Activated naive CD8-positive, alpha-beta T cell (primary cell): ENCODE data around the gene HSF4.

ENCODE experiments used
- H3K27ac Mint-ChIP-seq: one replicate; pipeline ENCODE4 v1.8.0; 2021; ENCODE audit warnings: mixed read lengths
- H3K27me3 Mint-ChIP-seq: one replicate; pipeline ENCODE4 v1.8.0; 2021; ENCODE audit warnings: mixed read lengths
- H3K36me3 Mint-ChIP-seq: one replicate; pipeline ENCODE4 v1.8.0; 2021; ENCODE audit warnings: mixed read lengths
- H3K4me1 Mint-ChIP-seq: one replicate; pipeline ENCODE4 v1.8.0; 2021; ENCODE audit warnings: low read depth, mixed read lengths
- H3K4me3 Mint-ChIP-seq: one replicate; pipeline ENCODE4 v1.8.0; 2021; ENCODE audit warnings: mild to moderate bottlenecking, mixed read lengths
- H3K9me3 Mint-ChIP-seq: one replicate; pipeline ENCODE4 v1.8.0; 2021; ENCODE audit warnings: low read depth, mixed read lengths

The HSF4 gene

DNA sequence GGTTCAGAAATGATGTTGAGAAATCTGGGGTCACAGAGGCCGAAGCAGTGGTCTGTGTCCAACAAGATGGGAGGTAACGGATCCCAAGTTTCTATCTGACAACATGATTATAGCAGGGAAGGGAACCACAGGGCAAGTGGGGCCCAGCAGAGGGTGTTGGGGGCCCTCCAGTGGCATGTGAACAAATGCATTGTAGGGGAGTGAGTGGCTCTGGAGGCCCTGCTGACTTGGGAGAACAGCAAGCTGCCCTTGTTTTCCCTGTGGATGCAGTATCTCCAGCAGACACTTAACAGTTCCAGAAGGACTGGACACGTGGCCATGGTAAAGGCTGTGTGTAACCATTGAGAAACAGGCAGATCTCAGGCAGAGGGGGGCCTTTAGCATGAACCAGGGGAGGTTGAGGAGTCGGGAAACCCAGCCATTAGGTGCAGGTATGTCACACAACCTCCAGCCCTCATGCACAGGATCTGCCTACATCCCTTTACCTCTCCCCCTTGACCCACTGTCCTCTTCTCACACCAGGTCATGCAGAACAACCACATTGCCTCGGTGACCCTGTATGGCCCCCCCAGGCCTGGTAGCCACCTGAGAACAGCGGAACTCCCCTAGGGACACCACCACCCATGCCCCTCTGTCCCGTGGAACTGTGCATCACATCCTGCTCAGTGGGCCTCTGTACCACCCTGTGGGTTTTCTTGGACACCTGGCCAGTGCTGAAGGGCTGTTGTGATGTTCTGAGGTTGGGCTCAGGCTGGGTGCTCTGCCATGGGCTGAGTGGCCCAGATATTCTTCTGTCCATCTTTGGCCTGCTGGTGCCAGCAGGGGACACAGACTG is 17.8 kb upstream of the HSF4 start:
- peaks cover 2% of the 10 kb centered on the region for H3K4me1 Mint-ChIP-seq
- H3K4me3 Mint-ChIP-seq, result no peak overlapping the region
- H3K9me3 Mint-ChIP-seq, result no peaks in the 10 kb centered on the region
- H3K27ac Mint-ChIP-seq, result no peak overlapping the region
- peaks cover 23% of the 10 kb centered on the region for H3K36me3 Mint-ChIP-seq
- H3K27me3 Mint-ChIP-seq, result peaks cover 3% of the 10 kb centered on the region

GRCh38 chr16:67147437-67148140 is 17.0 kb upstream of the HSF4 start:
- H3K4me3 Mint-ChIP-seq, result no peak overlapping the region
- peaks cover 3% of the 10 kb centered on the region for H3K27me3 Mint-ChIP-seq
- no peak overlapping the region for H3K27ac Mint-ChIP-seq
- no peaks in the 10 kb centered on the region for H3K9me3 Mint-ChIP-seq
- H3K4me1 Mint-ChIP-seq, result peaks cover 3% of the 10 kb centered on the region
- H3K36me3 Mint-ChIP-seq, result peaks cover 23% of the 10 kb centered on the region

DNA sequence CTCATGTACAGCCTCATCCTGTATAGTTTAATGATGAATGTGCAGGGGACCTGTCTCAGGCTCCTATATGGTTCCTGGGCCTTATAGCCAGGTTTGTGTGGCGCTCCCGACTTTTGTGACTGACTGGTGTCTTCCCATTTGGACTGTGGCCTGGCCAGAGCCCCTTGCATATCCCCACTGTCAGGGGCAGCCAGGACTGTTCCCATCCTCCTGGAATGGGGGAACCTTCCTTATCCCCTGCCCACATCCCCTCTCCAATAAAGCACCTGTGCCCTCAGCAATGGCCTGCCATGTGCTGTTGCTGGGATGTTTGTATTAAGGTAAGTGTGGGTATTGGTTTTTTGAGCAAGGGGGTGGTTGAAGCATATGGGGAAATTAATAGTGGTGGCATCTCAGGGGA is 16.3 kb upstream of the HSF4 start:
- peaks cover 3% of the 10 kb centered on the region for H3K27me3 Mint-ChIP-seq
- H3K4me1 Mint-ChIP-seq, result peaks cover 7% of the 10 kb centered on the region
- no peak overlapping the region for H3K27ac Mint-ChIP-seq
- no peaks in the 10 kb centered on the region for H3K9me3 Mint-ChIP-seq
- H3K36me3 Mint-ChIP-seq, result peaks cover 20% of the 10 kb centered on the region
- H3K4me3 Mint-ChIP-seq, result no peak overlapping the region

DNA sequence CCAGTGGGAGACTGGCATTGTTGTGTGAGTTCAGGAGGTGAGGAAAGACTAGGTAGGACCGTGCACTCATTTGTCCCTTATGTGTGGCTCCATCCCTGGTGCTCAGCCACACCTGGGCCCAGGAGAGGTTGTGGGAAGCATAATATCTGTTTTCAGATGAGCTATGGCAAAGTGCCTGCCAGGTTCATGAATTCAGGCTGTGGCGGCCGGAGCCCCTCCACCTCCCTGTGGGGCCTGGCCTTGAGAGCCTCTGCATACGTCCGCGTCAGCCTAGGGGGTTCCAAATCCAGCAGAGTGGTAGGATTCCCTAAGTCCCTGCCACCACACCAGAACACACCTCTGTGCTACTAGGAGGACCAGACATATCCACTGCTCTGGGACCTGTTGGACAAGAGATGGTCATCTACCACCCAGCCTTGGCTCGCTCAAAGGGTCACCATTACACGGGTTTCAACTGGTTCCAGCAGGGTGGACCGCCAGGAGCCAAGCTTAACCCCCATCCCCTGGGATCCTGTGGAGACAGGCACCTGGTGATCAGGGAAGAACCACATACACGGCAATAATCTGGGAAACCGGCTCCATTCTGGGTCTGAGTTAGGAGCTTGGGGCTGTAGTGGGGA is 15.8 kb upstream of the HSF4 start:
- H3K4me3 Mint-ChIP-seq, result peak overlapping the region; percentile 44
- H3K27me3 Mint-ChIP-seq, result peaks cover 3% of the 10 kb centered on the region
- H3K36me3 Mint-ChIP-seq, result peaks cover 18% of the 10 kb centered on the region
- H3K9me3 Mint-ChIP-seq, result no peaks in the 10 kb centered on the region
- H3K27ac Mint-ChIP-seq, result no peak overlapping the region
- peaks cover 7% of the 10 kb centered on the region for H3K4me1 Mint-ChIP-seq

DNA sequence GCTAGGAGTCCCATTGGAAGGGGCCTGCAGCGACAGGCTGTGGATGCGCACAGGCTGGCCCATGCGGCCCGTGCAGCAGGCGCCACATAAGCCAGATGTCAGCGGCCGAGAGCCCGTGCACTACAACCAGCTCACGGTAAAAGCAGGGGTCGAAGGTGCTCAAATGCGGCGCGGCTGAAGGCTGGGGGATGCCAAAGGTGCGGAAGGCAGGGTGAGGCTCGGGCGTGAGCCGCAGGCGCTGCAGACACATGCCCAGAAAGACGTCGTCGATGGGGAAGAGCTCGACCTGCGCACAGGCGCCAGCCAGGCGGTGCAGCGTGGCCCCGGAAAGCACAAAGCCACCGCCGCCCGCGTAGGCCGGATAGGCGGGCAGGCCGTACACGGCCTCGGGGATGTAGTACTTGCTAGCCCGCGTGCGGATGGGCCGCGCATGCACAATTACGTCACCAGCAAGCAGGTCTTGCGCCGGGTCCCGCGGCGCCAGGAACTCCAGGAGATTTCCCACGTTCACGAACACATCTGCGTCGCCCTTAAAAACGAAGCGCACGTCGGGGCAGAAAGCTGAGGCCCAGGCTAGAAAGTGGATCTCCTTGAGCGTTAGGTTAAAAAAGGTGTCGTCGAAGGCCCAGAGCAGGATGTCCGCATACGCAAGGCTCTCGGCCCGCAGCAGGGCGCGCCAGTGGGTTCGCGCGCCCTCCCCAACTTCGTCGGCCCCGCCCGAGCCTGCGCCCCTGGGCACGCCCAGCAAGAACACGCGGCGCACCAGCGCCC is 15.1 kb upstream of the HSF4 start:
- H3K4me3 Mint-ChIP-seq, result peak overlapping the region; percentile 44
- H3K4me1 Mint-ChIP-seq, result peaks cover 7% of the 10 kb centered on the region
- no peaks in the 10 kb centered on the region for H3K9me3 Mint-ChIP-seq
- H3K27ac Mint-ChIP-seq, result no peak overlapping the region
- peaks cover 15% of the 10 kb centered on the region for H3K36me3 Mint-ChIP-seq
- peaks cover 3% of the 10 kb centered on the region for H3K27me3 Mint-ChIP-seq

- Mint-ChIP-seq H3K36me3 (peaks cover 12% of the 10 kb centered on the region), H3K27ac (no peak overlapping the region), H3K4me1 (peaks cover 8% of the 10 kb centered on the region), H3K4me3 (no peak overlapping the region), H3K27me3 (peaks cover 3% of the 10 kb centered on the region), H3K9me3 (no peaks in the 10 kb centered on the region)
These were observed 14.3 kb upstream of the HSF4 start for GRCh38 chr16:67150047-67150832.

DNA sequence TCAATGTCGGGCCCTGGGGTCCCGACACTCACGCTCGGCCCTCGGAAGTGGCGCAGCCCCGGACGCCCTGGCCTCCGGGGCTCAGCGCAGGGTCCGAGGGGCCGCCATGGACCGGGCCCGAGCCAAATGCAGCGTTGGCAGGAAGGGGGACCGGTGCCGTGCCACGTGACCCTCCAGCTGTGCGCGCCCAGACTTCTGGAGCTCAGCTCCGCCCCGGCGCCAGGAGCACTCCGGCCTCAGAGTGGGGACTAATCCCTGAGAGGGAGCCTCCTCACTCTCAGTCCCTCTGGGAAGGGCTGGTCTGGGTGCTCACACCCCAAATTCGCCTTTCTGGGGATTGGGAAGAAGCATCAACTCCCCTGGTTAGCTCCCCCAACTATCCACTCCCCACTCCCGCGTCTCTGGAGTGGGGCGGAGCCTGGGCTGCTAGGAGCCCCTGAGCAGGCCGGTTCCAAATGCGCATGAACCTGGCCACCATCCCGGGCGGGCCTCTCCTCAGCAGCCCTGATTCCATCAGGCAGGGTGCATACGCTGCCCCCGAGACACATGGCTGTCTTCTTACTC is 13.6 kb upstream of the HSF4 start, which contains the start of gene B3GNT9:
Gene B3GNT9, minus strand, starts transcription at position 166 of the 564 bp plus-strand sequence. CDS start 513 bp downstream, outside the sequence.
- H3K4me1 Mint-ChIP-seq, result peaks cover 11% of the 10 kb centered on the region
- peak within 1 kb of the TSS; percentile 79 for H3K4me3 Mint-ChIP-seq
- H3K36me3 Mint-ChIP-seq, result peaks cover 10% of the 10 kb centered on the region
- no peak within 1 kb of the TSS for H3K27ac Mint-ChIP-seq
- H3K9me3 Mint-ChIP-seq, result no peaks in the 10 kb centered on the region
- H3K27me3 Mint-ChIP-seq, result peaks cover 3% of the 10 kb centered on the region

GRCh38 chr16:67151431-67152097 is 13.0 kb upstream of the HSF4 start:
- Mint-ChIP-seq H3K27ac (no peak overlapping the region), H3K9me3 (no peaks in the 10 kb centered on the region), H3K27me3 (peaks cover 3% of the 10 kb centered on the region), H3K36me3 (peaks cover 4% of the 10 kb centered on the region), H3K4me1 (peaks cover 17% of the 10 kb centered on the region), H3K4me3 (peak overlapping the region; percentile 79)

DNA sequence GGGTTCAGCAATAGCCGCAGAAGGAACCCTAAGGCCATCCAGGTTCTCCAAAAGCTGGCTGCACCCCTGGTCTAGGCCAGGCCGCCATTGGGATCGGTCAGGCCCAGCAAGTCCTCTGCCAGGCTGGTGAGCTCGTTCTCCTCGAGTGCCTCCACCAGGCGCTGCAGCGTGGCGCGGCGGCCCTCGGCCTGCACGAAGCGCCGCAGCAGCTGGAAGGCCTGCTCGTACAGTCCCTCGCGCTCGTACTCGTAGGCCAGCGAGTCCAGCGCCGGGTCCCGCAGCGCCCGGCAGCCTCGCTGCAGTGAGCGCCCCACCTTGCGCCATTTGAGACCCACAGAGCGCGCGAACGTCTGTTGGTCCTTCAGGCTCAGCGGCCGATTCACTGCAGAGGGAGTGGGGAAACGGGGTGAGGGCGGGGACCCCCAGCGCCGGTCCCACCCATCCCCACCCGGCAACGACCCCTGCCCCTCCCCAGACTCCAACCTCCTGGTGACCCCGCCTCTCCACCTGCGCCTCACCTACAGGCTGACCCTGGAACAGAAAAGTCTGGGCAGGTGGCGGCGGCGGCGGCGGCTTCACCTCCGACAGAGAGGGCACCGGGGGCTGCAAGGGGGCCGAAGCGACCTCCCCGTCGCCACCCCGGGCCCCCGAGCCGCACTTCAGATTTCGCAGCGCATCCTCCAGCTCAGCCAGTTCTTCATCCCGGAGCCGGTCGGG is 9.8 kb upstream of the HSF4 start:
- no peaks in the 10 kb centered on the region for H3K36me3 Mint-ChIP-seq

DNA sequence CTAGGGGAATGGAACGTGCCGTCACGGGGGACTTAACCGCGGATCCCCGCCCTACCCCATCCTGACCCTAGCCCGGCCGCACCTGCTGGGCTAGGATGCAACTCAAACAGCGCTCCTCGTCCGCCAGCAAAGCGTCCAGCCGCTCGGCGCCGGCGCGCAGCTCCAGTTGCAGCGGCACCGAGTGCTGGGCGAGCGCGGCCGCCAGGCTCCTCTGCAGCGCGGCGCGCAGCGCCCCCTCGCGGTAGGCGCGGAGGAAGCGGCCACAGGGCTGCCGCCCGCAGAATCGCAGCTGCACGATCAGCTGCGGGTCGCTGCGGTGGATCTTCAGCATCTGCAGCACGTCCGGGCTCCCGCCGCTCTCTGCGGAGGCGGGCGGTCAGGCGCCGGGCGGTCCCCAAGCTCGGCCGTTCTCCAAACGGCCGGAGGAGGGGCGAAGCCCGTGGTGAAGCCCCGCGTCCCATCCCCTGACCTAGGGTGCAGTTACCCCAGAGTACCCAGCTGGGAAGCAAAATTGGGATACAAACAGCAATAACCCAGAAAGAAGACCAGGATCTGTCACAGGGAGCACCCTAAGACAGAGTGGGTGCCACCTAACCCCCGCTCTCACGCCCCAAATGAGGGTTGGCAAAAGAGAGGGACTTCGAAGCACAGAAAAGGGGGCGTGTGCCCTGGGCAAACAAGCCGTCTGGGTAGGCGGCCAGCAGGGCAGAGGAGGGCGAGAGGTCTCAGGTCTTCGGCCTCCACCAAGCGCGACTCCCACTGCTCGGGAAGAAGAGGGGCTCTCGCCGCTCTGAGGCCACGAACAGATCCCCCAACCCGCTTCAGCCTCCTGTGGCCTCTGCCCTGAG is 9.0 kb upstream of the HSF4 start:
- peak overlapping the region; percentile 59 for H3K4me3 Mint-ChIP-seq
- no peaks in the 10 kb centered on the region for H3K36me3 Mint-ChIP-seq
- no peak overlapping the region for H3K27ac Mint-ChIP-seq
- H3K9me3 Mint-ChIP-seq, result no peaks in the 10 kb centered on the region
- H3K27me3 Mint-ChIP-seq, result peaks cover 3% of the 10 kb centered on the region
- peaks cover 41% of the 10 kb centered on the region for H3K4me1 Mint-ChIP-seq

More for the DNA sequence above, 9.8 kb upstream of the HSF4 start:
- Mint-ChIP-seq H3K27ac (no peak overlapping the region), H3K27me3 (peaks cover 3% of the 10 kb centered on the region), H3K4me3 (peak overlapping the region; percentile 59), H3K9me3 (no peaks in the 10 kb centered on the region), H3K4me1 (peaks cover 40% of the 10 kb centered on the region)

- H3K36me3 Mint-ChIP-seq, result no peaks in the 10 kb centered on the region
- peaks cover 2% of the 10 kb centered on the region for H3K27me3 Mint-ChIP-seq
- no peak overlapping the region for H3K27ac Mint-ChIP-seq
- H3K4me3 Mint-ChIP-seq, result no peak overlapping the region
- peaks cover 44% of the 10 kb centered on the region for H3K4me1 Mint-ChIP-seq
- no peaks in the 10 kb centered on the region for H3K9me3 Mint-ChIP-seq
These were observed 8.3 kb upstream of the HSF4 start for GRCh38 chr16:67156143-67156844.
